ENCODE measurements around the gene ELOVL1. TPM values are rescaled to one million over a fixed set of nuclear protein-coding genes. Genes with fewer than 3 reads are reported as not detected.

ELOVL1 gene
- total and polyA plus RNA-seq, 10 of the 15 experiments (the other 5 are each of a cell fraction or from before 2014, with no cell fraction given) = 58.5 to 139 (median 89.8) TPM

- in situ Hi-C loops (cut with MboI) = no loop called here
- DNase-seq (ENCODE audit: low read depth, low spot score) (peak; percentile 16), FAIRE-seq (peak; percentile 59), ATAC-seq (peak; percentile 62)
- Histone ChIP-seq H3K36me3 (ENCODE audit: control insufficient read depth in 2 of 2, insufficient read depth in 2 of 2, low read length in 1 of 2) (peaks cover 8 to 13% of the 10 kb centered on the region in 2 experiments), H2AFZ (ENCODE audit: control insufficient read depth, low read depth, low read length) (peak overlapping the region; percentile 92), H3K4me3 (peak overlapping the region; percentile 92), H3K4me2 (ENCODE audit: control insufficient read depth, insufficient read depth) (peak overlapping the region; percentile 96), H3K9ac (ENCODE audit: control insufficient read depth, insufficient read depth, low read length) (peak overlapping the region; percentile 95), H3K9me3 (replicated peaks; ENCODE audit: control insufficient read depth, insufficient read depth, low read length) (no peaks in the 10 kb centered on the region), H3K27me3 (replicated peaks in 1 of 2; ENCODE audit: control insufficient read depth in 2 of 2, insufficient read depth in 2 of 2, low read length in 1 of 2) (no peaks in the 10 kb centered on the region), H3K4me1 (ENCODE audit: control insufficient read depth, insufficient read depth, low read length) (peaks cover 10% of the 10 kb centered on the region), H4K20me1 (ENCODE audit: control insufficient read depth, insufficient read depth) (no peaks in the 10 kb centered on the region), H3K79me2 (ENCODE audit: control insufficient read depth, insufficient read depth, low read length) (peaks cover 34% of the 10 kb centered on the region), H3K27ac (ENCODE audit: control insufficient read depth, insufficient read depth) (peak overlapping the region; percentile 87)
- intact Hi-C loops (cut with micrococcal nuclease; ENCODE audit: unreplicated experiment) = loop anchor here (2.0 kb wide), 1 partner anchor 119 kb away; no protein-coding TSS in a partner anchor
- TF ChIP-seq SMAD5 (IDR thresholded peaks at IDR 0.05; ENCODE audit: low read depth) (0 out of 2 replicates have a peak, but pooled peaks have one; percentile 7), POLR2AphosphoS5 (IDR thresholded peaks at IDR 0.05; ENCODE audit: low read length) (peak; percentile 38; the same call in 1 of the 2 replicates), LARP7 (IDR thresholded peaks at IDR 0.05) (peak; percentile 59; the same call in 1 of the 2 replicates), BCL11A (IDR thresholded peaks at IDR 0.05; ENCODE audit: low read depth, low read length) (no peak), CTCF (IDR thresholded peaks at IDR 0.05 in 2 of 3, conservative IDR thresholded peaks at IDR 0.05 in 1 of 3; ENCODE audit: control insufficient read depth in 2 of 3, extremely low read depth in 1 of 3, insufficient read depth in 1 of 3, low read depth in 3 of 3, low read length in 3 of 3) (peak; percentile 42 to 56 (median 48)), RFX5 (IDR thresholded peaks at IDR 0.05; ENCODE audit: low read depth, low read length) (0 out of 2 replicates have a peak, but pooled peaks have one; percentile 15), NR2F1 (conservative IDR thresholded peaks at IDR 0.05) (peak; percentile 57; the same call in 1 of the 2 replicates), MEF2B (IDR thresholded peaks at IDR 0.05; ENCODE audit: partially characterized antibody, poor library complexity, severe bottlenecking) (peak; percentile 93), E2F4 (IDR thresholded peaks at IDR 0.05; ENCODE audit: low read depth, low read length) (no peak), SMC3 (IDR thresholded peaks at IDR 0.05; ENCODE audit: borderline replicate concordance, low read length) (peak; percentile 49; the same call in 1 of the 2 replicates), ZNF622 (IDR thresholded peaks at IDR 0.05) (no peak), IKZF1 (conservative IDR thresholded peaks at IDR 0.05) (peak; percentile 73; the same call in 1 of the 2 replicates), IKZF2 (IDR thresholded peaks at IDR 0.05) (peak; percentile 63 to 76), RAD21 (IDR thresholded peaks at IDR 0.05; ENCODE audit: insufficient read depth, low read depth, low read length) (peak; percentile 57), MTA3 (IDR thresholded peaks at IDR 0.05; ENCODE audit: borderline replicate concordance, low read length) (0 out of 2 replicates have a peak, but pooled peaks have one; percentile 29), EED (IDR thresholded peaks at IDR 0.05; ENCODE audit: low read depth) (peak; percentile 32; the same call in 1 of the 2 replicates), RELB (IDR thresholded peaks at IDR 0.05; ENCODE audit: low read depth) (no peak), DPF2 (IDR thresholded peaks at IDR 0.05) (0 out of 2 replicates have a peak, but pooled peaks have one; percentile 6), GATAD2B (conservative IDR thresholded peaks at IDR 0.05; ENCODE audit: low read depth) (0 out of 2 replicates have a peak, but pooled peaks have one; percentile 17)
- ChIA-PET RAD21 (ENCODE audit: unreplicated experiment) (interaction anchor here (0.7 to 3.2 kb wide), 16 partner anchors 10 to 445 kb away, joined by 3 to 49 read pairs (median 6); partner anchors contain the start of gene ELOVL1), POLR2A (interaction anchor here (0.8 to 3.0 kb wide), 9 partner anchors 9 to 292 kb away, joined by 3 to 25 read pairs (median 5); partner anchors contain the start of genes ELOVL1, KDM4A, MED8 and SZT2), CTCF (interaction anchor here (0.8 to 3.1 kb wide), 14 partner anchors 9 to 577 kb away, joined by 3 to 44 read pairs (median 4); partner anchors contain the start of genes ELOVL1, HYI, MED8 and SZT2), SMC1A (ENCODE audit: uncharacterized antibody, unreplicated experiment) (interaction anchor here (0.6 to 4.5 kb wide), 15 partner anchors 10 to 134 kb away, joined by 3 to 26 read pairs (median 4); partner anchors contain the start of genes ELOVL1, MED8 and SZT2)
- 1% methylated on average over 33 of the region's 33 CpGs for WGBS (ENCODE audit: insufficient coverage, insufficient replicate concordance, low lambda C conversion rate, missing lambda C conversion rate)
- TSS peak; percentile 69 for BruUV-seq (replicated peaks)
Measured at GRCh38 chr1:43358121-43358745, 9.6 kb downstream of the ELOVL1 start.
